Activated CD8-positive, alpha-beta T cell treated with anti-CD3 and anti-CD28 coated beads for 36 hours (primary cell): ENCODE measurements around the gene FARP2. TPM values are rescaled to one million over a fixed set of nuclear protein-coding genes. Genes with fewer than 3 reads are reported as not detected.

ENCODE experiments used
- ATAC-seq: fragments of 200-7000 bp; cut with Tn5 transposase; one replicate; pipeline ENCODE4 v1.10.0; 2021; ENCODE audit warnings: mild to moderate bottlenecking, moderate library complexity
- CTCF ChIA-PET: fragments of 350-600 bp; sonication (Branson Sonifier 250); formaldehyde crosslinking; loops from one replicate; lab custom pipeline; 2021; ENCODE audit warnings: antibody characterized with exemption; lab: Charles Lee
- POLR2A ChIA-PET: fragments of 350-600 bp; sonication (Branson Sonifier 250); formaldehyde crosslinking; loops from one replicate; lab custom pipeline; 2021; ENCODE audit warnings: antibody characterized with exemption; lab: Charles Lee
- DNase-seq: peaks from one replicate; pipeline ENCODE4 v3.0.0-alpha.2; 2020
- H3K27ac Mint-ChIP-seq: one replicate; pipeline ENCODE4 v1.8.0; 2021; ENCODE audit warnings: mild to moderate bottlenecking, mixed read lengths
- H3K27me3 Mint-ChIP-seq: one replicate; pipeline ENCODE4 v1.8.0; 2021; ENCODE audit warnings: mixed read lengths
- H3K36me3 Mint-ChIP-seq: one replicate; pipeline ENCODE4 v1.8.0; 2021; ENCODE audit warnings: low read depth, mixed read lengths
- H3K4me1 Mint-ChIP-seq: one replicate; pipeline ENCODE4 v1.8.0; 2021; ENCODE audit warnings: low read depth, mixed read lengths
- H3K4me3 Mint-ChIP-seq: one replicate; pipeline ENCODE4 v1.8.0; 2021; ENCODE audit warnings: mild to moderate bottlenecking, moderate library complexity, mixed read lengths
- H3K9me3 Mint-ChIP-seq: one replicate; pipeline ENCODE4 v1.8.0; 2021; ENCODE audit warnings: mixed read lengths
- intact Hi-C: fragments of 100-400 bp; cut with micrococcal nuclease; formaldehyde crosslinking; loops from one replicate; pipeline ENCODE4 v1.10.0; 2022
- total RNA-seq, 2 experiments: library from RNA; stranded (reverse); gene quantifications; one replicate each; pipeline ENCODE4 v1.2.3, GENCODE V29; 2021
- TF ChIP-seq, protein P1 (sequence below): fragments of 200-600 bp; IDR thresholded peaks from one replicate; pipeline ENCODE4 v1.8.0; 2022; ENCODE audit warnings: antibody characterized with exemption, mild to moderate bottlenecking

Gene FARP2
- total RNA-seq, 2 experiments from 2014 or later = 31.9 to 32.8 TPM

DNA sequence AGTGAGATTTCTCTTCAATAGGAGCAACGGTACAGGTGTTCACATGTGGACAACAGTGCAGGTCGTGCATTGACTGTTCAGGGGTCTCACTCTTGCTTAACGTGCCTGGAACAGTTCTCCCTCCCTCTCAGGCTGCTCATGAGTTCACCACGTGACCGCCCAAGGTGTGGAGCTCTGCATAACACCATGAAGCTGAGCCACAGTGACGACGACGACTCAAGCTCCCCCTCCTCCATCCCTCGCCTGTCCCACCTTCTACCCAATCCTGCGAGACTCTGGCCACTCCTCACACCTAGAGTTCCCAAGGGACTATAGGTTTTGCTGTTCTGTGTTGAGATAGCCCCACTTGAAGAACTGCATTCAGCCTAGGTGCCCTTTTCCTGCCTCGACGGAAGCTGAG lies 109.5 kb downstream of the FARP2 start:
- H3K4me3 Mint-ChIP-seq = no peak overlapping the region
- no peaks in the 10 kb centered on the region for H3K27me3 Mint-ChIP-seq
- no peaks in the 10 kb centered on the region for H3K36me3 Mint-ChIP-seq
- POLR2A ChIA-PET = no interaction called here
- CTCF ChIA-PET = no interaction called here
- intact Hi-C loops = no loop called here
- ATAC-seq = no peak
- H3K27ac Mint-ChIP-seq = no peak overlapping the region
- no peaks in the 10 kb centered on the region for H3K9me3 Mint-ChIP-seq
- no peaks in the 10 kb centered on the region for H3K4me1 Mint-ChIP-seq
- TF ChIP-seq, protein P1, sequence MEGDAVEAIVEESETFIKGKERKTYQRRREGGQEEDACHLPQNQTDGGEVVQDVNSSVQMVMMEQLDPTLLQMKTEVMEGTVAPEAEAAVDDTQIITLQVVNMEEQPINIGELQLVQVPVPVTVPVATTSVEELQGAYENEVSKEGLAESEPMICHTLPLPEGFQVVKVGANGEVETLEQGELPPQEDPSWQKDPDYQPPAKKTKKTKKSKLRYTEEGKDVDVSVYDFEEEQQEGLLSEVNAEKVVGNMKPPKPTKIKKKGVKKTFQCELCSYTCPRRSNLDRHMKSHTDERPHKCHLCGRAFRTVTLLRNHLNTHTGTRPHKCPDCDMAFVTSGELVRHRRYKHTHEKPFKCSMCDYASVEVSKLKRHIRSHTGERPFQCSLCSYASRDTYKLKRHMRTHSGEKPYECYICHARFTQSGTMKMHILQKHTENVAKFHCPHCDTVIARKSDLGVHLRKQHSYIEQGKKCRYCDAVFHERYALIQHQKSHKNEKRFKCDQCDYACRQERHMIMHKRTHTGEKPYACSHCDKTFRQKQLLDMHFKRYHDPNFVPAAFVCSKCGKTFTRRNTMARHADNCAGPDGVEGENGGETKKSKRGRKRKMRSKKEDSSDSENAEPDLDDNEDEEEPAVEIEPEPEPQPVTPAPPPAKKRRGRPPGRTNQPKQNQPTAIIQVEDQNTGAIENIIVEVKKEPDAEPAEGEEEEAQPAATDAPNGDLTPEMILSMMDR = no peak
- DNase-seq = no peak

DNA sequence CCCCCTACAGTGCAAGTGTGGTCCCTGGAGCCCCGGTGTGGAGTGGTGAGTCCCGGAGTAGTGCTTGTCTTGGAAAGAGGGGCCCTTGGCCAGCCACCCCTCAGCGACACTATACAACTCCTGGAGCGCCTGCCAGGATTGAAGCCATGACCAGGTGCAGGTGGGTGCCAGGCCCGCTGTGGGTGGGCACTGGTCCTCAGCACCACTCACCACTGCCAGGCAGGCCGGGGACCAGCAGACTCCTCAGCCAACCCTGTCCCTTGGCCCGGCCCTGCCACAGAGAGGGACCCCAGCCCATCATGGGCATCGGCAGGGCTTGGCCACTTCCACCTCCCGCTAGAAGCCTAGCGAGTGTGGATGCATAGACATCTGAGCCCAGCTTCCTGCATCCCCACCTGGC lies 110.1 kb downstream of the FARP2 start:
- ChIA-PET POLR2A (no interaction called here), CTCF (no interaction called here)
- H3K36me3 Mint-ChIP-seq = no peaks in the 10 kb centered on the region
- TF ChIP-seq, protein P1 = no peak
- H3K9me3 Mint-ChIP-seq = no peaks in the 10 kb centered on the region
- DNase-seq (no peak), ATAC-seq (no peak)
- intact Hi-C loops = no loop called here
- no peak overlapping the region for H3K27ac Mint-ChIP-seq
- no peaks in the 10 kb centered on the region for H3K4me1 Mint-ChIP-seq
- H3K4me3 Mint-ChIP-seq = no peak overlapping the region
- H3K27me3 Mint-ChIP-seq = no peaks in the 10 kb centered on the region

DNA sequence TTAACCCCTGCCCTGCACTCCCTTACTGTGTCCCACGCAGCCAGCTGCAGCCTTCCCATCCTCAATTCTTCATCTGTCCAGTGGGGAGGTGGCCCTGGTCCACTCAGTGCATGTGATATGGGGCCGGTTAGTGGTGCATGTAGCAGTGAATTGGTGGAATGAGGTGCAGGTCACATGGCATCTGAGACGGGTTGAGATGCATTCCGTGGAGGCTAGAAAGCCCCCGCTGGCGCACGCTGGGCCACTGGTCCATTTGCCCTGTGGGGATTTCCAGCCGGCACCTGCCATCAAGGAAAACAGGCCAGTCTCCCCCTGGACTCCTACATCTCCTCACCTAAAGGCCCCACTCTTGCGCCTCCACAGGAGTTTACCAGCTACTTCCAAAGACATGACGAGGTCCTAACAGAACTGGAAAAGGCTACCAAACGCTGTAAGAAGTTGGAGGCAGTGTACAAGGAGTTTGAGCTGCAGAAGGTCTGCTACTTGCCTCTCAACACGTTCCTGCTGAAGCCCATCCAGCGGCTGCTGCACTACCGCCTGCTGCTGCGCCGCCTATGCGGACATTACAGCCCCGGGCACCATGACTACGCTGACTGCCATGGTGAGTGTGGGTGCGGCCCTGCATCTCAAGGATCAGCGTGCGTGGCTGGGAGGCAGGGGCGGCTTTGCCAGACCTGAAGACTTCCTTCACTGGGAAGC lies 111.8 kb downstream of the FARP2 start:
- DNase-seq (no peak), ATAC-seq (no peak)
- Mint-ChIP-seq H3K4me3 (no peak overlapping the region), H3K4me1 (no peaks in the 10 kb centered on the region), H3K27ac (no peak overlapping the region), H3K9me3 (no peaks in the 10 kb centered on the region), H3K36me3 (no peaks in the 10 kb centered on the region), H3K27me3 (peaks cover 6% of the 10 kb centered on the region)
- ChIA-PET CTCF (no interaction called here), POLR2A (no interaction called here)
- intact Hi-C loops = no loop called here
- TF ChIP-seq, protein P1 = no peak

DNA sequence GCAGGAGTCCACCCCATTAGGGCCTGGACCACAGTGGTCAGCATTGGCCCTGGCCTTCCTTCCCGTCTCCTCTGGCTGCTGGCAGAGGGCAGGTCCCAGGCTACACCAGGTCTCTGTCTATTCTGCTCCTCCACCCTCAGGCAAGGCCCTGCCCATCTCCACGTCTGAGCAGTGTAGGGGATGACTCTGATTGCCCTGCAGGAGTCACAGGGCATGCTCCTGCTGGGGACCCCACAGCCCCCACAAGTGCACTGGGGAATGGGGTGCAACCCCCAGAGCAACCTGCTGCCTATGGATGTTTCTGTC lies 112.3 kb downstream of the FARP2 start:
- Mint-ChIP-seq H3K36me3 (no peaks in the 10 kb centered on the region), H3K4me1 (no peaks in the 10 kb centered on the region), H3K27ac (no peak overlapping the region), H3K9me3 (no peaks in the 10 kb centered on the region), H3K4me3 (no peak overlapping the region), H3K27me3 (peaks cover 6% of the 10 kb centered on the region)
- ChIA-PET POLR2A (no interaction called here), CTCF (no interaction called here)
- DNase-seq (no peak), ATAC-seq (no peak)
- TF ChIP-seq, protein P1 = no peak
- intact Hi-C loops = no loop called here

DNA sequence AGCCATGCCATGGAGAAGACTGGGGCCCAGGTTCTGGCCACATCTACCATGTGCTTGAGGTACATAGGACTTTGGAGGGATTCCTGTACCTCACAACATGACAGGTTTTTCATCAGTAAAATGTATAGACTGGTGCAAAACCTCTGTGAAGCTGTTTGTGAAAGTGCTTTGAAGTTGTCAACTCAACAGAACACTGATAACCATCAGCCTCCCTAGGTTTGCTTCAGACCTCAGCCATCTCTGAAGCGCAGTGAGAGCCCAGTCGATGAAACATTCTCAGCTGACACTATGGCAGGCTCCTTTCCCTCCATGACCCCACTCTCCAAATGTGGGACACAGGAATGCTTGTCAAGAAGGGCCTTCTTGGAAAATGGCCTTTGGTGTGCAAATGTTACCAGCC lies 113.7 kb downstream of the FARP2 start:
- TF ChIP-seq, protein P1 = no peak
- H3K4me3 Mint-ChIP-seq = no peak overlapping the region
- CTCF ChIA-PET = no interaction called here
- no peaks in the 10 kb centered on the region for H3K36me3 Mint-ChIP-seq
- DNase-seq (no peak), ATAC-seq (no peak)
- POLR2A ChIA-PET = no interaction called here
- H3K9me3 Mint-ChIP-seq = no peaks in the 10 kb centered on the region
- no peak overlapping the region for H3K27ac Mint-ChIP-seq
- peaks cover 7% of the 10 kb centered on the region for H3K27me3 Mint-ChIP-seq
- H3K4me1 Mint-ChIP-seq = no peaks in the 10 kb centered on the region
- intact Hi-C loops = no loop called here
